NB4 (cell line): ENCODE measurements around the gene KAT6B.

Source experiments
- DNase-seq: peaks from one replicate; pipeline ENCODE4 v3.0.0; 2010; ENCODE audit warnings: low read depth
- H3K4me3 ChIP-seq: one replicate; pipeline ENCODE4 v1.5.1; 2011; ENCODE audit warnings: mild to moderate bottlenecking, low read depth, low read length, moderate library complexity
- MYC ChIP-seq: IDR thresholded peaks from 2 replicates; pipeline ENCODE4 v1.6.1; 2011; ENCODE audit warnings: low read depth, low read length
- POLR2A ChIP-seq: IDR thresholded peaks from 2 replicates; pipeline ENCODE4 v1.6.1; 2011; ENCODE audit warnings: mild to moderate bottlenecking; ENCODE audit not compliant: insufficient read length; ENCODE audit errors: extremely low read depth
- TF ChIP-seq, protein P1 (sequence below): IDR thresholded peaks from 2 replicates; pipeline ENCODE4 v1.6.1; 2011; ENCODE audit warnings: low read depth, low read length
- TF ChIP-seq, protein P2 (sequence below): IDR thresholded peaks from one replicate; pipeline ENCODE4 v1.5.1; 2012; ENCODE audit warnings: low read depth, low read length

KAT6B gene

DNA sequence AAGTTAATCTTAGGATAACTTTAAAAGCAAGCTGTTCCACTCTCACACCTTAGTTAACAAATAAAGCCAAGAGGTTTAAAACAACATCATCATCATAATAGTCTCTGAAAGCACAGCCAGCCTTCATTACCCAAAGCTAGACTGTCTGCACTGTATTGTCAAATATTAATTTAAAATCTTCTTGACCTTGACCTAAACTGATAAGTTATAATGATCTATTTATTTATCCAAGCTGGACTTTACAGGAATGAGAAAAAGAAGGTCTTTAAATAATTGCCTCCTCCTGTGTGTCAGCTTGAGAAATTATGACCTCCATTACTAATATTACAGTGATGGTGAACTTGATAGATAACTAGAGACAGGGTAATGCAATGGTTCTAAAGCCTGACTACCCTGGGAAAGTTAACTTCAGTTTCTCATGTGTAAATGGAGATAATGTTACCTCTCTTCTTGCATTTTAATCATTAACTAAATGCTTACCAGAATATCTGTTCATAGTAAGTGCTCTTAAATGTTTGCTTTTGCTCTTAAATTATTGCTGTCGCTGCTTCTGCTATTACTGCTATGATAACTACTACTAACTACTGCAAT is 111.0 kb downstream of the KAT6B start:
- H3K4me3 ChIP-seq = no peak overlapping the region
- no peak for DNase-seq
- TF ChIP-seq, protein P1, sequence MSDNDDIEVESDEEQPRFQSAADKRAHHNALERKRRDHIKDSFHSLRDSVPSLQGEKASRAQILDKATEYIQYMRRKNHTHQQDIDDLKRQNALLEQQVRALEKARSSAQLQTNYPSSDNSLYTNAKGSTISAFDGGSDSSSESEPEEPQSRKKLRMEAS = no peak
- TF ChIP-seq POLR2A (no peak), MYC (no peak)
- TF ChIP-seq, protein P2, sequence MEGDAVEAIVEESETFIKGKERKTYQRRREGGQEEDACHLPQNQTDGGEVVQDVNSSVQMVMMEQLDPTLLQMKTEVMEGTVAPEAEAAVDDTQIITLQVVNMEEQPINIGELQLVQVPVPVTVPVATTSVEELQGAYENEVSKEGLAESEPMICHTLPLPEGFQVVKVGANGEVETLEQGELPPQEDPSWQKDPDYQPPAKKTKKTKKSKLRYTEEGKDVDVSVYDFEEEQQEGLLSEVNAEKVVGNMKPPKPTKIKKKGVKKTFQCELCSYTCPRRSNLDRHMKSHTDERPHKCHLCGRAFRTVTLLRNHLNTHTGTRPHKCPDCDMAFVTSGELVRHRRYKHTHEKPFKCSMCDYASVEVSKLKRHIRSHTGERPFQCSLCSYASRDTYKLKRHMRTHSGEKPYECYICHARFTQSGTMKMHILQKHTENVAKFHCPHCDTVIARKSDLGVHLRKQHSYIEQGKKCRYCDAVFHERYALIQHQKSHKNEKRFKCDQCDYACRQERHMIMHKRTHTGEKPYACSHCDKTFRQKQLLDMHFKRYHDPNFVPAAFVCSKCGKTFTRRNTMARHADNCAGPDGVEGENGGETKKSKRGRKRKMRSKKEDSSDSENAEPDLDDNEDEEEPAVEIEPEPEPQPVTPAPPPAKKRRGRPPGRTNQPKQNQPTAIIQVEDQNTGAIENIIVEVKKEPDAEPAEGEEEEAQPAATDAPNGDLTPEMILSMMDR = no peak

DNA sequence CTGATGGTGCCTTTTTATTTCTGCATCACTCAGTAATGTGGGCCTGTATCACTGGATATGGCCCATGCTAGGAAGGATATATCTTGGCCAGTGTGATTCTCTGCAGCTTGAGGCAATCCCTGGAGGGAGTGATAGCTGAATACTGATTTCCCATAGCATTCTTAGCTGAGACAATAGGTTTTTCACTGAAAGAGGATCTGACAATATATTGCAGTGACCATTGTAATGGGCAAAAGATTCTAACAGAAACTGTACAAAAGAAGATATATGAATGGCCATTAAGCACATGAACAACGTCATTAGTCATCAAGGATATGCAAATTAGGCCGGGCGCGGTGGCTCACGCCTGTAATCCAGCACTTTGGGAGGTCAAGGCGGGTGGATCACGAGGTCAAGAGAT is 117.8 kb downstream of the KAT6B start:
- TF ChIP-seq POLR2A = no peak
- no peak for TF ChIP-seq MYC
- TF ChIP-seq, protein P1 = no peak
- TF ChIP-seq, protein P2 = no peak
- H3K4me3 ChIP-seq = no peak overlapping the region
- DNase-seq = no peak

DNA sequence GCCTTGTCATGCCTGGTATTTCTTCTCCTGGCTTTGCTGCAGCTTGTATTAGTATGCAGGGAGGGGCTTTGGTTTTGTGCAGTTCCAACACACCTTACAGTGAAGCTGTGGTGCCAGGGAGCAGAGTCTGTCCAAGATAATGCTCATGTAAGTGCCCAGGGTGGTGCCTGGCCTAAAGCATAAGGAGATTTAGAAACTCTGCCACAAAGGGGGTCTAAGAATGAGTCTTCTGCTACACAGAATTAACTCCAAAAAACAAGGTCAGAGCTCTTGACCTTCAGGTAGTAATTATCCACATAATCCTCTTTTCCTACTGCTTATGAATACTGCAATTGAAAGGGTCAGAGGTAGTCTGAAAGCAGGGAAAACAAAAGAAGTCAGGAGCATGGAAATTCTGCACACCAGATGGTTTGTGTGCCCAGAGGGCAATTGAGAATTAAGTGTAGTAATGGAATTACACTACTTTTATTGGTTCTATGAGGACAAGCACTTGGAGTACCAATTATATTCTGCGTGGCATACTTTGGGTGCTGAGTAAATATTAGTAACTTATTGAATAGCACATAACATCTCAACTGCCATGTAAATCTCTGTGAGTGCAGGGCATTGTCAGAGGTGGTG is 121.5 kb downstream of the KAT6B start:
- no peak overlapping the region for H3K4me3 ChIP-seq
- TF ChIP-seq MYC = no peak
- TF ChIP-seq, protein P1 = no peak
- TF ChIP-seq, protein P2 = no peak
- no peak for TF ChIP-seq POLR2A
- DNase-seq = no peak

DNA sequence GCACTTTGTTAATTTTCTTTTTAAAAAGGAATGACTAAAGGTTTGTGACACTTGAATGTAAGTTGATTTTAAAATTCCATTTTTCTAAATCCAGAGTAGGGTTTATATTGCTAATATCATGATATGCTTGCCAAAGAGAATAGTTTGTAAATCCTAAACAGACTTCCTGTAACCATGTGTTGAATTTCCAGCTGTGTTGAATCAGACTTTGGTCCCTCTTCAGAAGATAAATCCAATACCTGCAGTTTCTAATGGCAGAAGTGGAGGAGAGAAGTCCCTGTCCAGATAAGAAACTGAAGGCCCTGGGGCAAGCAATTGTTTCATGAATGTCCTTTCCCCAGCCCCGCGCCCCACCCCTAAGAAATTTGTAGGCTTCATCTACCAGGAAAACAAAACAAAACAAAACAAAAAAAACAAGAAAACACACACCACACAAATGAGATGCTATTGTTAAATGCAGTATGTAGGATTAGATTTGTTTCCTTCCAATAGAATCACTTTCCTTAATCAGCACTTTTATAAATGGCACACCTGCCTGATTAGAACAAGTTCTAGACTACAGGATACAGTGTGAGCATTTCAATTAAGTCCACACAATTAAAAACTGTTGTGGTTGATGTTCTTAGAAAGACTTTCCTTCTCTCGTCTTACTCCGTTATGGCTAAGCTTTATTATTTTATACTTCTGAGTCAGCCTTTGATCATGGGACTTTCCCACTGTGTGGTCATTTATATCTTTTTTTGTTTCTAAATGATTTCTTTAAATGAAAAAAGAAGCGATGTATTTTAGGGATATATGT is 122.8 kb downstream of the KAT6B start:
- H3K4me3 ChIP-seq = no peak overlapping the region
- no peak for DNase-seq

More for the DNA sequence above, 122.8 kb downstream of the KAT6B start:
- no peak for TF ChIP-seq MYC
- TF ChIP-seq POLR2A = no peak
- TF ChIP-seq, protein P1 = no peak
- TF ChIP-seq, protein P2 = no peak
